H1 (cell line): ENCODE data around the gene ARHGEF12. TPM values are rescaled to one million over a fixed set of nuclear protein-coding genes. Genes with fewer than 3 reads are reported as not detected.

Experiments used
- CTCF ChIA-PET: fragments of 300-600 bp; sonication (Branson Sonifier 250); formaldehyde crosslinking; loops from one replicate; lab custom pipeline; 2021; ENCODE audit not compliant: partially characterized antibody; lab: Charles Lee
- POLR2A ChIA-PET: fragments of 300-600 bp; sonication (Branson Sonifier 250); formaldehyde crosslinking; loops from one replicate; lab custom pipeline; 2021; ENCODE audit warnings: inconsistent platforms; ENCODE audit not compliant: partially characterized antibody; lab: Charles Lee
- DNase-seq, 2 experiments: peaks; one replicate each; pipeline versions ENCODE4 v3.0.0 to v3.0.0-alpha.2; 2010 to 2022; ENCODE audit warnings: low spot score in 2 of 2, low read depth in 1 of 2, mixed read lengths in 1 of 2
- FAIRE-seq: peaks from 2 replicates; lab custom pipeline; 2011; peaks lifted over from hg19 to GRCh38; lab: Jason Lieb, UNC
- H2AFZ ChIP-seq: 2 replicates; pipeline ENCODE4 v1.8.1; 2012; ENCODE audit warnings: low read length, inconsistent platforms
- H2AK5ac ChIP-seq: 2 replicates; pipeline ENCODE4 v1.6.1; 2013; ENCODE audit warnings: low read depth, low read length
- H2BK120ac ChIP-seq: replicated peaks from 2 replicates; pipeline ENCODE3; 2013; ENCODE audit warnings: low read depth, low read length, inconsistent platforms
- H2BK12ac ChIP-seq: 2 replicates; pipeline ENCODE4 v1.6.1; 2013; ENCODE audit warnings: low read depth, low read length
- H2BK15ac ChIP-seq: 2 replicates; pipeline ENCODE4 v1.6.1; 2013; ENCODE audit warnings: low read length
- H2BK20ac ChIP-seq: 2 replicates; pipeline ENCODE4 v1.6.1; 2013; ENCODE audit warnings: low read length
- H2BK5ac ChIP-seq: 2 replicates; pipeline ENCODE4 v1.6.1; 2013; ENCODE audit warnings: low read depth, low read length
- H3K14ac ChIP-seq: 2 replicates; pipeline ENCODE4 v1.6.1; 2013; ENCODE audit warnings: inconsistent platforms; ENCODE audit not compliant: insufficient read length
- H3K18ac ChIP-seq: 2 replicates; pipeline ENCODE4 v1.6.1; 2013; ENCODE audit warnings: low read length; ENCODE audit errors: extremely low read depth
- H3K23ac ChIP-seq: 2 replicates; pipeline ENCODE4 v1.6.1; 2013; ENCODE audit warnings: inconsistent platforms; ENCODE audit not compliant: insufficient read length
- H3K23me2 ChIP-seq: 2 replicates; pipeline ENCODE4 v1.6.1; 2013; ENCODE audit warnings: low read depth, low read length
- H3K27ac ChIP-seq: 2 replicates; pipeline ENCODE4 v1.6.1; 2011; ENCODE audit warnings: low read depth, low read length, inconsistent platforms
- H3K27me3 ChIP-seq, 4 experiments: replicated peaks in 1 of 4; 1 replicate in 1 of 4; 2 replicates in 3 of 4; pipeline versions ENCODE4 v1.6.1 to v1.8.1; 2011 to 2013; ENCODE audit warnings: low read length in 3 of 4, mild to moderate bottlenecking in 3 of 4, inconsistent platforms in 2 of 4, mixed read lengths in 2 of 4, moderate library complexity in 1 of 4; ENCODE audit not compliant: control insufficient read depth in 3 of 4, insufficient read depth in 3 of 4; ENCODE audit errors: extremely low read depth in 1 of 4
- H3K36me3 ChIP-seq, 4 experiments: 2 replicates each; pipeline versions ENCODE4 v1.6.1 to v1.8.1; 2011 to 2013; ENCODE audit warnings: mild to moderate bottlenecking in 4 of 4, low read length in 3 of 4, moderate library complexity in 2 of 4, control low read depth in 1 of 4, inconsistent platforms in 1 of 4; ENCODE audit not compliant: insufficient read depth in 4 of 4, control insufficient read depth in 2 of 4
- H3K4ac ChIP-seq: replicated peaks from 2 replicates; pipeline ENCODE3; 2013; ENCODE audit warnings: low read length, low read depth, mixed read lengths, inconsistent platforms; ENCODE audit not compliant: insufficient read length
- H3K4me1 ChIP-seq, 4 experiments: replicated peaks in 1 of 4; 1 replicate in 1 of 4; 2 replicates in 3 of 4; pipeline versions ENCODE4 v1.6.1 to v1.8.1; 2011 to 2013; ENCODE audit warnings: low read length in 3 of 4, inconsistent platforms in 2 of 4, mixed read lengths in 1 of 4; ENCODE audit not compliant: insufficient read depth in 4 of 4, control insufficient read depth in 3 of 4
- H3K4me2 ChIP-seq, 2 experiments: 2 replicates each; pipeline versions ENCODE4 v1.6.1 to v1.8.1; 2011 to 2013; ENCODE audit warnings: low read depth in 2 of 2, low read length in 2 of 2, control low read depth in 1 of 2, inconsistent platforms in 1 of 2, mild to moderate bottlenecking in 1 of 2; ENCODE audit not compliant: insufficient read depth in 1 of 2
- H3K4me3 ChIP-seq, 4 experiments: fragments of 200-600, 300-600 bp in 1 of 4; sonication (generic), shearing (Covaris generic), sonication (Bioruptor Twin) in 1 of 4; 2 replicates each; pipeline versions ENCODE4 v1.5.1 to v1.8.1; 2011 to 2016; ENCODE audit warnings: low read length in 4 of 4, low read depth in 3 of 4, control low read depth in 2 of 4, inconsistent platforms in 2 of 4, mild to moderate bottlenecking in 2 of 4, mixed read lengths in 1 of 4, moderate library complexity in 1 of 4; ENCODE audit not compliant: insufficient read depth in 2 of 4; ENCODE audit errors: extremely low read depth in 1 of 4
- H3K56ac ChIP-seq: replicated peaks from 2 replicates; pipeline ENCODE3; 2013; ENCODE audit warnings: low read depth, mild to moderate bottlenecking, mixed read lengths, low read length, inconsistent platforms; ENCODE audit not compliant: insufficient read length
- H3K79me1 ChIP-seq: 2 replicates; pipeline ENCODE4 v1.6.1; 2013; ENCODE audit warnings: low read depth, low read length, control low read depth
- H3K79me2 ChIP-seq, 2 experiments: 2 replicates each; pipeline versions ENCODE4 v1.6.1 to v1.8.1; 2012 to 2013; ENCODE audit warnings: low read length in 2 of 2, mild to moderate bottlenecking in 2 of 2, inconsistent platforms in 1 of 2; ENCODE audit not compliant: insufficient read depth in 2 of 2, control insufficient read depth in 1 of 2
- H3K9ac ChIP-seq, 4 experiments: replicated peaks in 1 of 4; 1 replicate in 1 of 4; 2 replicates in 3 of 4; pipeline versions ENCODE4 v1.6.1 to v1.8.1; 2011 to 2013; ENCODE audit warnings: low read depth in 3 of 4, low read length in 3 of 4, control low read depth in 2 of 4, mild to moderate bottlenecking in 2 of 4, moderate library complexity in 2 of 4, inconsistent platforms in 1 of 4; ENCODE audit errors: extremely low read depth in 1 of 4
- H3K9me3 ChIP-seq, 2 experiments: 2 replicates each; pipeline versions ENCODE4 v1.6.1 to v1.8.1; 2012 to 2013; ENCODE audit warnings: mild to moderate bottlenecking in 2 of 2, moderate library complexity in 2 of 2, control low read depth in 1 of 2, inconsistent platforms in 1 of 2, low read depth in 1 of 2, low read length in 1 of 2, mixed read lengths in 1 of 2; ENCODE audit not compliant: insufficient read depth in 2 of 2
- H4K20me1 ChIP-seq, 2 experiments: replicated peaks in 1 of 2; 2 replicates each; pipeline versions ENCODE3 to v1.8.1; 2011 to 2013; ENCODE audit warnings: inconsistent platforms in 2 of 2, low read length in 2 of 2, mild to moderate bottlenecking in 1 of 2; ENCODE audit not compliant: insufficient read depth in 2 of 2, control insufficient read depth in 1 of 2
- H4K5ac ChIP-seq: 2 replicates; pipeline ENCODE4 v1.6.1; 2013; ENCODE audit warnings: low read length, low read depth, mixed read lengths, inconsistent platforms; ENCODE audit not compliant: insufficient read length
- H4K8ac ChIP-seq: 2 replicates; pipeline ENCODE4 v1.8.0; 2013; ENCODE audit warnings: mild to moderate bottlenecking, moderate library complexity, low read length, inconsistent platforms; ENCODE audit not compliant: insufficient read depth; ENCODE audit errors: extremely low read depth
- H4K91ac ChIP-seq: replicated peaks from 2 replicates; pipeline ENCODE3; 2013; ENCODE audit warnings: low read length, mixed read lengths, inconsistent platforms; ENCODE audit not compliant: insufficient read length
- CTBP2 ChIP-seq: IDR thresholded peaks from 2 replicates; pipeline ENCODE4 v1.7.0; 2011; ENCODE audit warnings: borderline replicate concordance, mild to moderate bottlenecking, moderate library complexity, mixed read lengths, low read length; ENCODE audit not compliant: insufficient read depth, insufficient read length
- EP300 ChIP-seq, 2 experiments: IDR thresholded peaks; 1 replicate in 1 of 2; 2 replicates in 1 of 2; pipeline ENCODE4 v1.6.1; 2011 to 2012; ENCODE audit warnings: low read depth in 2 of 2, low read length in 2 of 2, mild to moderate bottlenecking in 2 of 2, borderline replicate concordance in 1 of 2, inconsistent platforms in 1 of 2, moderate library complexity in 1 of 2
- MAFK ChIP-seq: IDR thresholded peaks from 2 replicates; pipeline ENCODE4 v1.6.1; 2012; ENCODE audit warnings: low read depth, mild to moderate bottlenecking, improper control_type of control experiment, low read length
- POLR2A ChIP-seq, 2 experiments: IDR thresholded peaks; 1 replicate in 1 of 2; 2 replicates in 1 of 2; pipeline ENCODE4 v1.6.1; 2011; ENCODE audit warnings: low read depth in 2 of 2, low read length in 2 of 2, mild to moderate bottlenecking in 2 of 2; ENCODE audit errors: control extremely low read depth in 1 of 2
- POU5F1 ChIP-seq: IDR thresholded peaks from 2 replicates; pipeline ENCODE4 v1.6.1; 2011; ENCODE audit warnings: low read depth, mild to moderate bottlenecking, low read length, moderate library complexity
- RBBP5 ChIP-seq: IDR thresholded peaks from 2 replicates; pipeline ENCODE4 v1.7.1; 2012; ENCODE audit warnings: low read depth, mild to moderate bottlenecking, inconsistent platforms, low read length, moderate library complexity, borderline replicate concordance
- SIN3A ChIP-seq, 2 experiments: IDR thresholded peaks in 1 of 2; conservative IDR thresholded peaks in 1 of 2; 2 replicates each; pipeline ENCODE4 v1.6.1; 2011 to 2012; ENCODE audit warnings: low read length in 2 of 2, improper control_type of control experiment in 1 of 2, low read depth in 1 of 2, mild to moderate bottlenecking in 1 of 2
- TCF12 ChIP-seq: IDR thresholded peaks from 2 replicates; pipeline ENCODE4 v1.6.1; 2011; ENCODE audit warnings: low read depth, mild to moderate bottlenecking, low read length
- WGBS, 2 experiments: shearing (Covaris generic) in 1 of 2; methylation state at CpG; one replicate each; pipeline versions ENCODE4 v1.1.6 to v1.1.7; 2013 to 2015; ENCODE audit warnings: low lambda C conversion rate in 2 of 2, mixed read lengths in 2 of 2, inconsistent platforms in 1 of 2, low coverage in 1 of 2, missing lambda C conversion rate in 1 of 2; ENCODE audit not compliant: insufficient replicate concordance in 2 of 2, insufficient coverage in 1 of 2, insufficient read length in 1 of 2; ENCODE audit errors: extremely low coverage in 1 of 2, missing lambda C conversion rate in 1 of 2; 5-methylcytosine and 5-hydroxymethylcytosine counted together
- polyA plus RNA-seq, 7 experiments: library from polyadenylated mRNA; depleted of rRNA in 3 of 7; stranded (reverse) in 5 of 7; unstranded in 2 of 7; fragments of >200 nt in 5 of 7; fragments of 200-250 nt in 2 of 7; gene quantifications; 1 replicate in 5 of 7; 2 replicates in 1 of 7; 4 replicates in 1 of 7; pipeline versions ENCODE4 v1.2.1 to v1.2.3, GENCODE V29; 2011 to 2013; ENCODE audit warnings: missing spikeins in 2 of 7, mixed read lengths in 2 of 7
- total RNA-seq: library from RNA; stranded (reverse); fragmentation: NEBNext Ultra II Directional; extraction: Animal tissue kit (Norgen Biotek cat#: 25700); gene quantifications from 2 replicates; pipeline ENCODE4 v1.2.1, GENCODE V29; 2021
- TF ChIP-seq, protein P1 (sequence below): IDR thresholded peaks from 2 replicates; pipeline ENCODE4 v1.6.1; 2011; ENCODE audit warnings: low read length, improper control_type of control experiment

ARHGEF12 gene
- total and polyA plus RNA-seq, 2 of the 8 experiments (the other 6 are each of a cell fraction or from before 2014, with no cell fraction given) = 5.1 to 33.7 TPM

DNA sequence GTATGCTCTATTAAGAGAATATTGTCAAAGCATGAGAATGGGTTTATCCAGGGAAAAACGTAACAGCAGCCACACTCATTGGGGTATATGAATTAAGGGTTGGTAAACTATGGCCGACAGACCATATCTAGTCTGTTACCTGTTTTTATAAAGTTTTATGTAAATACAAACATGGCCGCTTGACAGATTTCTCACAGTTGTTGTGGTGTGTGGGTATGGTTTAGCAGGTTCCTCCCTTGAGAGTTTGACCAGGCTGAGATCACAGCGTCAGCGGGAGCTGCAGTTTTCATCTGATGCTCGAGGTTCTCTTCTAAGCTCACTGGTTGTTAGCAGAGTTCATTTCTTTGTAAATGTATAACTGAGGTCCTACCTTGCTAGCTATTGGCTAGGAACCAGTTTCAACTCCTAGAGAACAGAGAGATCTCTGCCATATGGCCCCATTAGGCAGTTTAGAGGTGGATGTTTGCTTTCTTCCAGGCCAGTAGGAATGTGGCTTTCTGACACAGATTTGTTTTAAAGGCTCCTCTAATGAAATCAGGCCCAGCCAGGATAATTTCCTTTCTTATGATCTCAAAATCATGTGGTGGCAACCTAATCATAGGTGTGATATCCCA is 129.8 kb downstream of the ARHGEF12 start:
- peaks cover 0 to 2% of the 10 kb centered on the region in 2 experiments for H4K20me1 ChIP-seq
- peaks cover 6 to 39% (median 13%) of the 10 kb centered on the region in 4 experiments for H3K36me3 ChIP-seq
- FAIRE-seq = no peak

More for the DNA sequence above, 129.8 kb downstream of the ARHGEF12 start:
- H2BK15ac ChIP-seq = no peak overlapping the region
- H2AFZ ChIP-seq = no peak overlapping the region
- H2BK5ac ChIP-seq = no peak overlapping the region
- no peaks in the 10 kb centered on the region for H3K9me3 ChIP-seq
- CTCF ChIA-PET = no interaction called here
- H3K4me1 ChIP-seq = no peaks in the 10 kb centered on the region
- no peak overlapping the region for H3K56ac ChIP-seq
- no peaks in the 10 kb centered on the region for H3K79me2 ChIP-seq
- POLR2A ChIA-PET = no interaction called here
- H2BK12ac ChIP-seq = no peak overlapping the region
- H2AK5ac ChIP-seq = no peak overlapping the region
- H4K8ac ChIP-seq = no peak overlapping the region
- no peaks in the 10 kb centered on the region for H3K27me3 ChIP-seq
- no peak overlapping the region for H3K4ac ChIP-seq
- no peak overlapping the region for H3K9ac ChIP-seq
- no peak for TF ChIP-seq POLR2A (IDR thresholded peaks at IDR 0.05; ENCODE audit: control extremely low read depth in 1 of 2, low read depth in 2 of 2, low read length in 2 of 2)
- TF ChIP-seq SIN3A (conservative IDR thresholded peaks at IDR 0.05 in 1 of 2, IDR thresholded peaks at IDR 0.05 in 1 of 2; ENCODE audit: low read depth in 1 of 2, low read length in 2 of 2) = no peak
- TF ChIP-seq CTBP2 = no peak
- no peak for TF ChIP-seq POU5F1
- TF ChIP-seq RBBP5 = no peak
- no peak for TF ChIP-seq TCF12
- no peak for TF ChIP-seq MAFK
- TF ChIP-seq, protein P1, sequence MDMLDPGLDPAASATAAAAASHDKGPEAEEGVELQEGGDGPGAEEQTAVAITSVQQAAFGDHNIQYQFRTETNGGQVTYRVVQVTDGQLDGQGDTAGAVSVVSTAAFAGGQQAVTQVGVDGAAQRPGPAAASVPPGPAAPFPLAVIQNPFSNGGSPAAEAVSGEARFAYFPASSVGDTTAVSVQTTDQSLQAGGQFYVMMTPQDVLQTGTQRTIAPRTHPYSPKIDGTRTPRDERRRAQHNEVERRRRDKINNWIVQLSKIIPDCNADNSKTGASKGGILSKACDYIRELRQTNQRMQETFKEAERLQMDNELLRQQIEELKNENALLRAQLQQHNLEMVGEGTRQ = no peak
- no peak for TF ChIP-seq EP300 (IDR thresholded peaks at IDR 0.05; ENCODE audit: borderline replicate concordance in 1 of 2, low read depth in 2 of 2, low read length in 2 of 2)
- TF ChIP-seq, all 59 proteins: peak for 0
- Histone ChIP-seq H3K14ac (no peak overlapping the region), H3K18ac (no peak overlapping the region), H4K91ac (no peak overlapping the region), H3K23me2 (no peaks in the 10 kb centered on the region), H2BK20ac (no peak overlapping the region), H3K79me1 (no peaks in the 10 kb centered on the region), H3K23ac (no peak overlapping the region), H3K27ac (no peak overlapping the region), H3K4me2 (no peak overlapping the region), H2BK120ac (no peak overlapping the region), H4K5ac (no peak overlapping the region), H3K4me3 (no peak overlapping the region)
- DNase-seq = no peak
- WGBS, 2 experiments = 74% methylated on average over 6 of the region's 6 CpGs; no CpG with 5 or more reads in 1 of the 2 experiments
